WERI-Rb-1 (cell line): ENCODE data around the gene WNT16.

ENCODE experiments used
- DNase-seq: peaks from one replicate; pipeline ENCODE4 v3.0.0-alpha.2; 2020
- H3K27ac ChIP-seq: fragments of 250-450 bp; sonication (Bioruptor Pico); 2 replicates; pipeline ENCODE4 v1.5.1; 2020; ENCODE audit warnings: mild to moderate bottlenecking, moderate library complexity
- H3K27me3 ChIP-seq: fragments of 250-450 bp; sonication (Bioruptor Pico); 2 replicates; pipeline ENCODE4 v1.5.1; 2021; ENCODE audit warnings: mild to moderate bottlenecking, low read depth, moderate library complexity; ENCODE audit not compliant: insufficient read depth, severe bottlenecking
- H3K36me3 ChIP-seq: fragments of 250-450 bp; sonication (Bioruptor Pico); 2 replicates; pipeline ENCODE4 v1.5.1; 2020; ENCODE audit warnings: mild to moderate bottlenecking, moderate library complexity
- H3K4me3 ChIP-seq: 2 replicates; pipeline ENCODE4 v1.5.1; 2011; ENCODE audit warnings: low read depth, mild to moderate bottlenecking, control low read depth, low read length
- H3K9me3 ChIP-seq: fragments of 250-450 bp; sonication (Bioruptor Pico); 2 replicates; pipeline ENCODE4 v1.5.1; 2021; ENCODE audit warnings: mild to moderate bottlenecking, moderate library complexity; ENCODE audit not compliant: severe bottlenecking
- TF ChIP-seq, protein P1 (sequence below): IDR thresholded peaks from 2 replicates; pipeline ENCODE4 v1.5.1; 2011; ENCODE audit warnings: low read depth, mild to moderate bottlenecking, control low read depth, inconsistent platforms, low read length

The WNT16 gene, protein sequence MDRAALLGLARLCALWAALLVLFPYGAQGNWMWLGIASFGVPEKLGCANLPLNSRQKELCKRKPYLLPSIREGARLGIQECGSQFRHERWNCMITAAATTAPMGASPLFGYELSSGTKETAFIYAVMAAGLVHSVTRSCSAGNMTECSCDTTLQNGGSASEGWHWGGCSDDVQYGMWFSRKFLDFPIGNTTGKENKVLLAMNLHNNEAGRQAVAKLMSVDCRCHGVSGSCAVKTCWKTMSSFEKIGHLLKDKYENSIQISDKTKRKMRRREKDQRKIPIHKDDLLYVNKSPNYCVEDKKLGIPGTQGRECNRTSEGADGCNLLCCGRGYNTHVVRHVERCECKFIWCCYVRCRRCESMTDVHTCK

DNA sequence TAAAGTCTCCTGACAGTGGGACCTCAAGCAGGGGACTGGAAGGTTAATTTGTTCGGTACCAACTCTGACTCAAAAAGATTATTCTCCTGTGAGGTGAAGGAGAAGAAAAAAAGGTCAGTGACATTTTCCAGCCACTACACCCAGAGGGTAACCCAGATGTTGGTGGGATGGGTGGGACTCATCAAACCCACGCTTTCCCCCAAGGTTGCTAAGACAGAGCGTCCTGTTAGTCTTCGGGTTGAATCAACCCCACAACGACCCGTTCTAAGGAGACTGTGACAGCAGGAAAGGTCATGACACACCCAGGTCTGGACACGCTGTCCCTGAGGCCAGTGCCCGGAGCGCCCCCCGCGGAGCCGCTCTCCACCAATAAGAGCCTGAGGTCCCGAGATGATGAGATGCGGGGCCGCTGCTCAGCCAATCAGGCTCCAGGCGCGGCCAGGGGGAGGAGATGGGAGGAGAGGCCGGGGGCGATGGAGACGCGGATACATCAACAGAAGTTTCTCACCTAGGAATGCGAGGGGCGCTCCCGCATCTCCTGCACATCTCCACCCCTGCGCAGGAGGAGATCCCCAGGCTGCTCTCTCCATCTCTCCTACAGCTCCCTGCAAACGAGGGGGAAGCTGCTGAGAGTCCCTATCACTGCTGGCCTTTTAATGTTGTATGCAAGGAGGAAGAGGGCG is at the start of gene WNT16:
WNT16 (plus strand) TSS at position 493 of the 683 bp plus-strand sequence. CDS start 293 bp downstream, outside the sequence.
- H3K27me3 ChIP-seq, result peaks cover 10% of the 10 kb centered on the region
- no peaks in the 10 kb centered on the region for H3K9me3 ChIP-seq
- H3K27ac ChIP-seq, result no peak within 1 kb of the TSS
- TF ChIP-seq, protein P1, sequence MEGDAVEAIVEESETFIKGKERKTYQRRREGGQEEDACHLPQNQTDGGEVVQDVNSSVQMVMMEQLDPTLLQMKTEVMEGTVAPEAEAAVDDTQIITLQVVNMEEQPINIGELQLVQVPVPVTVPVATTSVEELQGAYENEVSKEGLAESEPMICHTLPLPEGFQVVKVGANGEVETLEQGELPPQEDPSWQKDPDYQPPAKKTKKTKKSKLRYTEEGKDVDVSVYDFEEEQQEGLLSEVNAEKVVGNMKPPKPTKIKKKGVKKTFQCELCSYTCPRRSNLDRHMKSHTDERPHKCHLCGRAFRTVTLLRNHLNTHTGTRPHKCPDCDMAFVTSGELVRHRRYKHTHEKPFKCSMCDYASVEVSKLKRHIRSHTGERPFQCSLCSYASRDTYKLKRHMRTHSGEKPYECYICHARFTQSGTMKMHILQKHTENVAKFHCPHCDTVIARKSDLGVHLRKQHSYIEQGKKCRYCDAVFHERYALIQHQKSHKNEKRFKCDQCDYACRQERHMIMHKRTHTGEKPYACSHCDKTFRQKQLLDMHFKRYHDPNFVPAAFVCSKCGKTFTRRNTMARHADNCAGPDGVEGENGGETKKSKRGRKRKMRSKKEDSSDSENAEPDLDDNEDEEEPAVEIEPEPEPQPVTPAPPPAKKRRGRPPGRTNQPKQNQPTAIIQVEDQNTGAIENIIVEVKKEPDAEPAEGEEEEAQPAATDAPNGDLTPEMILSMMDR, result no peak
- no peaks in the 10 kb centered on the region for H3K36me3 ChIP-seq
- H3K4me3 ChIP-seq, result peak within 1 kb of the TSS; percentile 42
- DNase-seq, result no peak

DNA sequence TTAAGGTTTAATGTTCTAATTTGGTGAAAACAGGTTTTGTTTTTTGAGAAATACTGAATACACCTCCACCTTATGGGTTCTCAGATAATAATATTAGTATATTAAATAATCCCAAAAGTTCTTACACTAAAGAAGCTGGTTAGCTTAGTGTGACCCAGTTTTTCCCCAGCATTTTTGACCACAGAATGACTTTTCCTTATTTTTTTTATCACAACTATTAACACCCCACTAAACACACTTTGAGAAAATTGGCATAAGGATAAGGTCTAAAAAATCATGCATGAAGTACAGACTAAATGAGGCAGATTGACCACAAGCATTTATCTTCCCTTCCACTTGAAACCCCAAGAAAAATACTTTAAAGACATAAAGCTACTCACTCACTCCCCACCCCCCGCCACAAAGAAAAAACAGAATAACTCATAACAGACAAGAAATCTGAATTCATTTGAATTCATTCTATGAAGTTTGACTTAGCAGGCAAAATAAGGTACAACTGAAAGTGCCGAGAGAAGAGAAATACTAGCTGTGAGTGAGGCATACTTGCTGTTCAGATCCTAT is 49.7 kb upstream of the WNT16 start:
- H3K27ac ChIP-seq, result no peak overlapping the region
- no peaks in the 10 kb centered on the region for H3K27me3 ChIP-seq
- H3K4me3 ChIP-seq, result no peak overlapping the region
- H3K36me3 ChIP-seq, result no peaks in the 10 kb centered on the region
- no peaks in the 10 kb centered on the region for H3K9me3 ChIP-seq
- DNase-seq, result no peak
- TF ChIP-seq, protein P1, result no peak

DNA sequence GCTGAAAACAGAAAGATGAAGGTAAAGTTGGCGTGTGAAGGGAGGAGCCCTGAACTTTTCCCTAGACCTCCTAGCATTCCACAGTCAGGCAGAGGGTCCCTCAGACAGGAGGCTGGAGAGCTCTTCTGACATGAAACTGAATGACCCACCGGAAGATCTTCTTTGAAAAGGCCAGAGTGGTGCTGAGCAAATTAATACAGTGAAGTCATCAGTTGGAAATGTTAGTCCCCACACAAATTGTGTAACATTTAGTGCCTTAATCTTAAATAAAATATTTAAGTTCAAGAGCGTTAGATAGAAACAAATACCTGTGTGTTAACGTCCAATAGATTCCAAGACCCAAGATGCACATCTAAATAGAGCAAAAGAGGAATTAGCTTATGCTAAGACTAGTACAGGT is 49.0 kb upstream of the WNT16 start:
- Histone ChIP-seq H3K36me3 (no peaks in the 10 kb centered on the region), H3K27ac (no peak overlapping the region), H3K27me3 (no peaks in the 10 kb centered on the region), H3K9me3 (peaks cover 3% of the 10 kb centered on the region), H3K4me3 (no peak overlapping the region)
- no peak for DNase-seq
- TF ChIP-seq, protein P1, result no peak

DNA sequence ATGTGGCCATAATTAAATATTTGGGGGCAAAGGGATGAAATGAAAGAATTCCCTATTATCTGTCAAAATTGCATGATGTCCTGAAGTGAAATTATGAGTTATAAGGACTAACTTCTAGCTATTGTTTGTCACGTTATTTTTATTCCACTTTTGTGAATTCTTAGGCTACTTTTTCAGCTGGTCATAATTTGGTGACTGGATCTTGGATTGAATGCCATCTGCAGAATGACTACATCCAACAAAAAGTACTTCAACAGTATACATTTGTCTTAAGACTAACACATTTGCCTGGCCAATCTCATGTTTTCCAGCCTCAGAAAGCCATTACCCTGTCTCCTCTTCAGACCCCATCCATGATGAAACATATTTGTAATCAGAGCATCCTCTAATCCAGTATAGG is 48.1 kb upstream of the WNT16 start:
- no peak for DNase-seq
- no peak overlapping the region for H3K27ac ChIP-seq
- H3K36me3 ChIP-seq, result no peaks in the 10 kb centered on the region
- H3K9me3 ChIP-seq, result peaks cover 3% of the 10 kb centered on the region
- TF ChIP-seq, protein P1, result no peak
- no peaks in the 10 kb centered on the region for H3K27me3 ChIP-seq
- no peak overlapping the region for H3K4me3 ChIP-seq

DNA sequence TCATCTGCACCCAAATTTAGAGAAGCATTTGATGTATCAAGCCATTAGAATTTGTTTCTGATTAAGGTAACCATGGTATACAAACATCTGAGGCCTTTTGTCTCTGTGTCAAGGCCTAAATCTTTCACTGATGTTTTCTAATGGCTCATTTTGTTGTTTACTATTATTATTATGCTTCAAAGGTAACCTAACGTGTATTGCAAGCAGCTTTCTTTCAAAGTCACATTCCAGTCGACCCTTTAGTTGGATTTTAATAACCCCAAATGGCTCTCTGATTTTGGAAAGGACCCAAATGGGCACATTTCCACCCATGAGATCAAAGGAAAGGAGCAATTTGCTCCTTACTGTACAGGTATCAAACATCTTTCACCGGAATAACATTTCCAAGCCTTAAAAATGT is 46.7 kb upstream of the WNT16 start:
- no peak overlapping the region for H3K27ac ChIP-seq
- H3K36me3 ChIP-seq, result no peaks in the 10 kb centered on the region
- no peak for DNase-seq
- no peaks in the 10 kb centered on the region for H3K27me3 ChIP-seq
- peaks cover 3% of the 10 kb centered on the region for H3K9me3 ChIP-seq
- TF ChIP-seq, protein P1, result no peak
- H3K4me3 ChIP-seq, result no peak overlapping the region
